MM.1S (cell line): ENCODE data around the gene CCDC17.

Experiments used
- DNase-seq: peaks from one replicate; pipeline ENCODE4 v3.0.0-alpha.2; 2015
- H2AFZ ChIP-seq: fragments of 300-600 bp; sonication (generic); 2 replicates; pipeline ENCODE4 v1.6.0; 2016; ENCODE audit warnings: antibody characterized with exemption, low read length
- H3F3A ChIP-seq: fragments of 300-600 bp; sonication (generic); 2 replicates; pipeline ENCODE4 v1.6.1; 2016; ENCODE audit warnings: mild to moderate bottlenecking, antibody characterized with exemption, low read length, moderate library complexity, mixed read lengths; ENCODE audit not compliant: insufficient read depth
- H3K27ac ChIP-seq: fragments of 300-600 bp; sonication (generic); 2 replicates; pipeline ENCODE4 v1.5.1; 2016; ENCODE audit warnings: mild to moderate bottlenecking, low read length
- H3K27me3 ChIP-seq: fragments of 300-600 bp; sonication (generic); replicated peaks from 2 replicates; pipeline ENCODE4 v1.6.0; 2016; ENCODE audit warnings: low read length; ENCODE audit not compliant: insufficient read depth
- H3K36me3 ChIP-seq: fragments of 300-600 bp; sonication (generic); replicated peaks from 2 replicates; pipeline ENCODE4 v1.6.1; 2016; ENCODE audit warnings: mild to moderate bottlenecking, low read length, mixed read lengths; ENCODE audit not compliant: insufficient read depth
- H3K4me1 ChIP-seq: fragments of 300-600 bp; sonication (generic); 2 replicates; pipeline ENCODE4 v1.6.1; 2016; ENCODE audit warnings: low read length, mixed read lengths
- H3K4me2 ChIP-seq: fragments of 300-600 bp; sonication (generic); 2 replicates; pipeline ENCODE4 v1.6.0; 2016; ENCODE audit warnings: low read depth, low read length
- H3K4me3 ChIP-seq: fragments of 300-600 bp; sonication (generic); 2 replicates; pipeline ENCODE4 v1.5.1; 2016; ENCODE audit warnings: low read length, mixed read lengths
- H3K79me2 ChIP-seq: fragments of 300-600 bp; sonication (generic); 2 replicates; pipeline ENCODE4 v1.6.1; 2016; ENCODE audit warnings: mixed run types, low read length, mixed read lengths
- H3K9ac ChIP-seq: fragments of 300-600 bp; sonication (generic); 2 replicates; pipeline ENCODE4 v1.6.1; 2016; ENCODE audit warnings: low read length, mixed read lengths
- H3K9me2 ChIP-seq: fragments of 300-600 bp; sonication (generic); replicated peaks from 2 replicates; pipeline ENCODE4 v1.6.1; 2016; ENCODE audit warnings: mild to moderate bottlenecking, low read length, mixed read lengths; ENCODE audit not compliant: insufficient read depth
- H3K9me3 ChIP-seq: fragments of 300-600 bp; sonication (generic); replicated peaks from 2 replicates; pipeline ENCODE4 v1.6.1; 2016; ENCODE audit warnings: mild to moderate bottlenecking, low read length, mixed read lengths; ENCODE audit not compliant: insufficient read depth
- H4K20me1 ChIP-seq: fragments of 300-600 bp; sonication (generic); 2 replicates; pipeline ENCODE4 v1.6.1; 2016; ENCODE audit warnings: mild to moderate bottlenecking, low read length, moderate library complexity, mixed read lengths; ENCODE audit not compliant: insufficient read depth
- CTCF ChIP-seq: fragments of 300-600 bp; sonication (generic); IDR thresholded peaks from 2 replicates; pipeline ENCODE4 v1.5.1; 2016; ENCODE audit warnings: antibody characterized with exemption, low read length, mixed read lengths
- EZH2 ChIP-seq: fragments of 300-600 bp; sonication (generic); optimal IDR thresholded peaks from 2 replicates; pipeline ENCODE3; 2017; ENCODE audit warnings: low read depth, mild to moderate bottlenecking, antibody characterized with exemption, low read length, mixed read lengths
- EZH2phosphoT487 ChIP-seq: fragments of 300-600 bp; sonication (generic); IDR thresholded peaks from 2 replicates; pipeline ENCODE4 v1.6.1; 2018; ENCODE audit warnings: antibody characterized with exemption, low read length

Gene CCDC17

GRCh38 chr1:45574105-45574626 lies 49.7 kb downstream of the CCDC17 start:
- no peak overlapping the region for H2AFZ ChIP-seq
- no peaks in the 10 kb centered on the region for H3K36me3 ChIP-seq
- no peaks in the 10 kb centered on the region for H3K9me3 ChIP-seq
- no peaks in the 10 kb centered on the region for H3K9me2 ChIP-seq
- no peaks in the 10 kb centered on the region for H3K79me2 ChIP-seq
- H4K20me1 ChIP-seq = no peaks in the 10 kb centered on the region
- no peak for DNase-seq
- H3K27me3 ChIP-seq = no peaks in the 10 kb centered on the region
- H3K27ac ChIP-seq = no peak overlapping the region
- H3K9ac ChIP-seq = no peak overlapping the region
- H3F3A ChIP-seq = no peaks in the 10 kb centered on the region
- H3K4me2 ChIP-seq = no peak overlapping the region
- TF ChIP-seq EZH2 (no peak), CTCF (no peak), EZH2phosphoT487 (no peak)
- H3K4me1 ChIP-seq = no peaks in the 10 kb centered on the region
- no peak overlapping the region for H3K4me3 ChIP-seq

- Histone ChIP-seq H3K79me2 (no peaks in the 10 kb centered on the region), H3F3A (peaks cover 6% of the 10 kb centered on the region; the same call in 1 of the 2 replicates), H3K4me1 (no peaks in the 10 kb centered on the region), H3K36me3 (no peaks in the 10 kb centered on the region), H3K4me2 (no peak overlapping the region), H3K9me3 (no peaks in the 10 kb centered on the region), H3K9ac (no peak overlapping the region), H3K9me2 (no peaks in the 10 kb centered on the region), H3K27me3 (no peaks in the 10 kb centered on the region), H3K27ac (no peak overlapping the region), H3K4me3 (no peak overlapping the region), H2AFZ (no peak overlapping the region), H4K20me1 (no peaks in the 10 kb centered on the region)
- DNase-seq = no peak
- TF ChIP-seq CTCF (no peak), EZH2phosphoT487 (no peak), EZH2 (no peak)
Measured at GRCh38 chr1:45573231-45573804, 50.5 kb downstream of the CCDC17 start.

GRCh38 chr1:45570631-45571030 lies 53.2 kb downstream of the CCDC17 start:
- Histone ChIP-seq H4K20me1 (no peaks in the 10 kb centered on the region), H3K27me3 (no peaks in the 10 kb centered on the region), H3F3A (peaks cover 6% of the 10 kb centered on the region; the same call in 1 of the 2 replicates), H3K27ac (no peak overlapping the region), H3K36me3 (no peaks in the 10 kb centered on the region), H3K4me1 (no peaks in the 10 kb centered on the region), H3K79me2 (peaks cover 6% of the 10 kb centered on the region; the same call in 1 of the 2 replicates), H3K9me3 (no peaks in the 10 kb centered on the region), H3K4me2 (no peak overlapping the region), H2AFZ (no peak overlapping the region), H3K9me2 (no peaks in the 10 kb centered on the region), H3K4me3 (no peak overlapping the region), H3K9ac (no peak overlapping the region)
- DNase-seq = no peak
- TF ChIP-seq EZH2 (no peak), EZH2phosphoT487 (no peak), CTCF (no peak)
